ENCODE results near the gene UNCX.

UNCX gene

DNA sequence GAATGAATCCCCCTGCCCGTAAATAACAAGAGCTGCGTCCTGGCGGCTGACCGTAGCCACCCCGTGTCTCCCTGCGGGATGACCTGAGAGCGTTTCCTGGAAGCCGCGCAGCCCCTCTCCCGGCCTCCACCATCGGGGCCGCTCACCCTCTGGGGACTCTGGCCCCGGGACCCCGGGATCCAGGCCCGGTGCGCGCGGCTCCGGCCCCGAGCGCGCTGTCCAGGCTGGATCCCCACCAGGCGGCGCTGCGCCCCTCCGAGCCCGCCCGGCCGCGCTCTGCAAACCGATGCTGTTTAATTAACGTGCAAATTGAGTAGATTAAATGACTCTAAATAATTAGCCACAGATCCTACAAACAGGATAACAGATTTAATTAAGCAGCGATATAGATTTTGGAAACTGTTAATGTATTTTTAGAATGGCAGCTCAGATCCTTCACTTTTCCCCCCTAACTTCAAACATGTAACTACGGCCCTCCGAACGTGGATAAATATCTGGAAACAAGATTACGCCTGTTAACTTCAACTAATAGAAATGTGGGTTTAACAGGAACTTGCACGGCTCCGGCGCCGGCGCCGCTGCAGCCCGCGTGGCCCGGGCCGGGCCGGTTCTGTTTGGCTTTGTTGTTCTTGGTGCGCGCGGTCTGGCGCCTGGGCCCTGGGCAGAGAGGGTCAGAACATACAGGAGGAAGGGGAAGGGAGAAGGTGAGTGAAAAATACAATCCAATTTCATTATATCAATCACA, 7.1 kb upstream of the UNCX start:
- no peaks in the 10 kb centered on the region for H3K4me1 ChIP-seq (ENCODE audit: insufficient read depth, low read length, poor library complexity, severe bottlenecking)
- H3K27me3 ChIP-seq (ENCODE audit: insufficient read depth, low read length, poor library complexity, severe bottlenecking): no peaks in the 10 kb centered on the region
- no peak overlapping the region for H2AFZ ChIP-seq (ENCODE audit: low read length)
- no peak overlapping the region for H3K9ac ChIP-seq (ENCODE audit: low read depth, low read length, poor library complexity, severe bottlenecking)
- H3K36me3 ChIP-seq (ENCODE audit: insufficient read depth, low read length): no peaks in the 10 kb centered on the region
- H3K9me2 ChIP-seq (replicated peaks; ENCODE audit: low read depth, low read length): no peaks in the 10 kb centered on the region
- no peaks in the 10 kb centered on the region for H4K20me1 ChIP-seq (ENCODE audit: insufficient read depth, low read length, poor library complexity, severe bottlenecking)
- H3K9me3 ChIP-seq (ENCODE audit: insufficient read depth, low read depth, low read length): no peaks in the 10 kb centered on the region
- no peaks in the 10 kb centered on the region for H3K79me2 ChIP-seq (ENCODE audit: insufficient read depth, low read length)
- H3K4me2 ChIP-seq (ENCODE audit: low read depth, low read length, poor library complexity, severe bottlenecking): no peak overlapping the region
- no peaks in the 10 kb centered on the region for H3F3A ChIP-seq (ENCODE audit: low read depth)
- H3K4me3 ChIP-seq (ENCODE audit: low read length, poor library complexity, severe bottlenecking): no peak overlapping the region
- TF ChIP-seq, protein P1, sequence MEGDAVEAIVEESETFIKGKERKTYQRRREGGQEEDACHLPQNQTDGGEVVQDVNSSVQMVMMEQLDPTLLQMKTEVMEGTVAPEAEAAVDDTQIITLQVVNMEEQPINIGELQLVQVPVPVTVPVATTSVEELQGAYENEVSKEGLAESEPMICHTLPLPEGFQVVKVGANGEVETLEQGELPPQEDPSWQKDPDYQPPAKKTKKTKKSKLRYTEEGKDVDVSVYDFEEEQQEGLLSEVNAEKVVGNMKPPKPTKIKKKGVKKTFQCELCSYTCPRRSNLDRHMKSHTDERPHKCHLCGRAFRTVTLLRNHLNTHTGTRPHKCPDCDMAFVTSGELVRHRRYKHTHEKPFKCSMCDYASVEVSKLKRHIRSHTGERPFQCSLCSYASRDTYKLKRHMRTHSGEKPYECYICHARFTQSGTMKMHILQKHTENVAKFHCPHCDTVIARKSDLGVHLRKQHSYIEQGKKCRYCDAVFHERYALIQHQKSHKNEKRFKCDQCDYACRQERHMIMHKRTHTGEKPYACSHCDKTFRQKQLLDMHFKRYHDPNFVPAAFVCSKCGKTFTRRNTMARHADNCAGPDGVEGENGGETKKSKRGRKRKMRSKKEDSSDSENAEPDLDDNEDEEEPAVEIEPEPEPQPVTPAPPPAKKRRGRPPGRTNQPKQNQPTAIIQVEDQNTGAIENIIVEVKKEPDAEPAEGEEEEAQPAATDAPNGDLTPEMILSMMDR (conservative IDR thresholded peaks at IDR 0.05; ENCODE audit: low read length): 0 out of 2 replicates have a peak, but pooled peaks have one; percentile 18
- TF ChIP-seq EZH2phosphoT487 (IDR thresholded peaks at IDR 0.05; ENCODE audit: borderline replicate concordance): no peak

GRCh38 chr7:1226186-1226901, 6.3 kb upstream of the UNCX start:
- Histone ChIP-seq H3K9me3 (ENCODE audit: insufficient read depth, low read depth, low read length) (no peaks in the 10 kb centered on the region), H3K4me1 (ENCODE audit: insufficient read depth, low read length, poor library complexity, severe bottlenecking) (no peaks in the 10 kb centered on the region), H3K9me2 (replicated peaks; ENCODE audit: low read depth, low read length) (no peaks in the 10 kb centered on the region), H3K4me2 (ENCODE audit: low read depth, low read length, poor library complexity, severe bottlenecking) (no peak overlapping the region), H4K20me1 (ENCODE audit: insufficient read depth, low read length, poor library complexity, severe bottlenecking) (no peaks in the 10 kb centered on the region), H2AFZ (ENCODE audit: low read length) (no peak overlapping the region), H3K4me3 (ENCODE audit: low read length, poor library complexity, severe bottlenecking) (no peak overlapping the region), H3K79me2 (ENCODE audit: insufficient read depth, low read length) (no peaks in the 10 kb centered on the region), H3K9ac (ENCODE audit: low read depth, low read length, poor library complexity, severe bottlenecking) (no peak overlapping the region), H3K27me3 (ENCODE audit: insufficient read depth, low read length, poor library complexity, severe bottlenecking) (no peaks in the 10 kb centered on the region), H3K36me3 (ENCODE audit: insufficient read depth, low read length) (no peaks in the 10 kb centered on the region), H3F3A (ENCODE audit: low read depth) (no peaks in the 10 kb centered on the region)
- TF ChIP-seq, protein P1 (conservative IDR thresholded peaks at IDR 0.05; ENCODE audit: low read length): no peak
- TF ChIP-seq EZH2phosphoT487 (IDR thresholded peaks at IDR 0.05; ENCODE audit: borderline replicate concordance): no peak

GRCh38 chr7:1227071-1227804, 5.4 kb upstream of the UNCX start:
- H3K27me3 ChIP-seq (ENCODE audit: insufficient read depth, low read length, poor library complexity, severe bottlenecking): no peaks in the 10 kb centered on the region

More at GRCh38 chr7:1227071-1227804, 5.4 kb upstream of the UNCX start:
- Histone ChIP-seq H3K36me3 (ENCODE audit: insufficient read depth, low read length) (no peaks in the 10 kb centered on the region), H3K79me2 (ENCODE audit: insufficient read depth, low read length) (no peaks in the 10 kb centered on the region), H3K9me2 (replicated peaks; ENCODE audit: low read depth, low read length) (no peaks in the 10 kb centered on the region), H3K4me3 (ENCODE audit: low read length, poor library complexity, severe bottlenecking) (no peak overlapping the region), H3K9me3 (ENCODE audit: insufficient read depth, low read depth, low read length) (no peaks in the 10 kb centered on the region), H3K4me2 (ENCODE audit: low read depth, low read length, poor library complexity, severe bottlenecking) (no peak overlapping the region), H3K4me1 (ENCODE audit: insufficient read depth, low read length, poor library complexity, severe bottlenecking) (no peaks in the 10 kb centered on the region), H3K9ac (ENCODE audit: low read depth, low read length, poor library complexity, severe bottlenecking) (no peak overlapping the region), H4K20me1 (ENCODE audit: insufficient read depth, low read length, poor library complexity, severe bottlenecking) (no peaks in the 10 kb centered on the region), H3F3A (ENCODE audit: low read depth) (no peaks in the 10 kb centered on the region), H2AFZ (ENCODE audit: low read length) (no peak overlapping the region)
- TF ChIP-seq, protein P1 (conservative IDR thresholded peaks at IDR 0.05; ENCODE audit: low read length): no peak
- TF ChIP-seq EZH2phosphoT487 (IDR thresholded peaks at IDR 0.05; ENCODE audit: borderline replicate concordance): no peak
